Lower lobe of right lung (tissue), 2 donors: ENCODE measurements around the gene ARL14EPL. TPM values are rescaled to one million over a fixed set of nuclear protein-coding genes. Genes with fewer than 3 reads are reported as not detected.
"Not testable (repeated sequence)": the region's sequence is repeated elsewhere in the genome, so short reads cannot be mapped to it uniquely, and the experiment has no call there.

Experiments used
- ATAC-seq, 2 donors: fragments of 200-7000 bp; cut with Tn5 transposase; one replicate each; pipeline ENCODE4 v1.9.1; 2020 to 2022; ENCODE audit warnings: mild to moderate bottlenecking in 2 of 2, moderate library complexity in 2 of 2
- DNase-seq: peaks from one replicate; pipeline ENCODE4 v3.0.0-alpha.2; 2020
- H3K27ac ChIP-seq: fragments of 200-600 bp; one replicate; pipeline ENCODE4 v1.8.0; 2022
- H3K27me3 ChIP-seq: fragments of 200-600 bp; one replicate; pipeline ENCODE4 v1.8.0; 2022; ENCODE audit warnings: low read depth
- H3K36me3 ChIP-seq: fragments of 200-600 bp; one replicate; pipeline ENCODE4 v1.8.0; 2022; ENCODE audit warnings: mild to moderate bottlenecking
- H3K4me1 ChIP-seq: fragments of 200-600 bp; one replicate; pipeline ENCODE4 v1.8.0; 2022
- H3K4me3 ChIP-seq: fragments of 200-600 bp; one replicate; pipeline ENCODE4 v1.8.0; 2022; ENCODE audit warnings: mild to moderate bottlenecking
- H3K9me3 ChIP-seq: fragments of 200-600 bp; one replicate; pipeline ENCODE4 v1.8.0; 2022
- CTCF ChIP-seq: fragments of 200-600 bp; IDR thresholded peaks from one replicate; pipeline ENCODE4 v1.8.0; 2022; ENCODE audit warnings: antibody characterized with exemption, mild to moderate bottlenecking
- intact Hi-C: fragments of 100-400 bp; cut with DNase I; formaldehyde crosslinking; loops from one replicate; pipeline ENCODE4 v1.11.0; 2022
- total RNA-seq: library from RNA; stranded (reverse); fragmentation: NEBNext Ultra II Directional; extraction: Animal tissue kit (Norgen Biotek cat#: 25700); gene quantifications from one replicate; pipeline ENCODE4 v1.2.1, GENCODE V29; 2021
- donor health status: DM: no; HTN: yes; CAD: no; lungs with severe emphysema.

The ARL14EPL gene
- total RNA-seq, 1 donor from 2014 or later = not detected

GRCh38 chr5:116084287-116084691, 52.0 kb downstream of the ARL14EPL start:
- Histone ChIP-seq H3K9me3 (no peaks in the 10 kb centered on the region), H3K27ac (peak overlapping the region; percentile 95), H3K36me3 (no peaks in the 10 kb centered on the region), H3K4me1 (peaks cover 17% of the 10 kb centered on the region), H3K4me3 (peak overlapping the region; percentile 83), H3K27me3 (no peaks in the 10 kb centered on the region)
- DNase-seq = no peak
- TF ChIP-seq CTCF = no peak
- intact Hi-C loops = no loop called here
- peak; percentile 67 to 68 for ATAC-seq

- no peak for TF ChIP-seq CTCF
- ATAC-seq (peak; percentile 94 to 97), DNase-seq (peak; percentile 88)
- H3K27ac ChIP-seq = peak within 1 kb of the TSS; percentile 95
- no peaks in the 10 kb centered on the region for H3K27me3 ChIP-seq
- H3K4me3 ChIP-seq = peak within 1 kb of the TSS; percentile 83
- intact Hi-C loops = no loop called here
- peaks cover 17% of the 10 kb centered on the region for H3K4me1 ChIP-seq
- no peaks in the 10 kb centered on the region for H3K36me3 ChIP-seq
- H3K9me3 ChIP-seq = no peaks in the 10 kb centered on the region
These were observed 52.8 kb downstream of the ARL14EPL start, which contains the start of gene COMMD10 for GRCh38 chr5:116084871-116085715. TSS of gene COMMD10 (plus strand) at chr5:116085025.

GRCh38 chr5:116086309-116086708, 54.0 kb downstream of the ARL14EPL start:
- DNase-seq, H3K4me3 ChIP-seq, intact Hi-C loops, ATAC-seq, H3K27me3 ChIP-seq, H3K9me3 ChIP-seq, H3K27ac ChIP-seq, H3K36me3 ChIP-seq: not testable (repeated sequence)
- H3K4me1 ChIP-seq = peaks cover 17% of the 10 kb centered on the region

GRCh38 chr5:116088062-116088461, 55.8 kb downstream of the ARL14EPL start:
- H3K27ac ChIP-seq = no peak overlapping the region
- intact Hi-C loops = no loop called here
- H3K9me3 ChIP-seq = no peaks in the 10 kb centered on the region
- H3K4me1 ChIP-seq = peaks cover 17% of the 10 kb centered on the region
- no peaks in the 10 kb centered on the region for H3K27me3 ChIP-seq
- TF ChIP-seq CTCF = no peak
- no peak for ATAC-seq
- no peak overlapping the region for H3K4me3 ChIP-seq
- no peak for DNase-seq
- peaks cover 23% of the 10 kb centered on the region for H3K36me3 ChIP-seq

- Histone ChIP-seq H3K27ac (no peak overlapping the region), H3K9me3 (no peaks in the 10 kb centered on the region), H3K4me3 (no peak overlapping the region), H3K36me3 (peaks cover 46% of the 10 kb centered on the region), H3K27me3 (no peaks in the 10 kb centered on the region), H3K4me1 (peaks cover 9% of the 10 kb centered on the region)
- ATAC-seq (no peak), DNase-seq (no peak)
- no peak for TF ChIP-seq CTCF
- intact Hi-C loops = no loop called here
These were observed 58.0 kb downstream of the ARL14EPL start for GRCh38 chr5:116090302-116090701.

GRCh38 chr5:116091416-116091815, 59.1 kb downstream of the ARL14EPL start:
- H3K4me1 ChIP-seq = no peaks in the 10 kb centered on the region
- no peaks in the 10 kb centered on the region for H3K27me3 ChIP-seq
- TF ChIP-seq CTCF = no peak
- ATAC-seq (no peak), DNase-seq (no peak)
- peaks cover 50% of the 10 kb centered on the region for H3K36me3 ChIP-seq
- no peak overlapping the region for H3K27ac ChIP-seq
- intact Hi-C loops = no loop called here
- no peaks in the 10 kb centered on the region for H3K9me3 ChIP-seq
- no peak overlapping the region for H3K4me3 ChIP-seq
